B cell (primary cell): ENCODE measurements around the gene GADD45B. TPM values are rescaled to one million over a fixed set of nuclear protein-coding genes. Genes with fewer than 3 reads are reported as not detected.

Source experiments
- ATAC-seq: fragments of 200-7000 bp; cut with Tn5 transposase; one replicate; pipeline ENCODE4 v1.10.0; 2021; ENCODE audit warnings: low read depth, mild to moderate bottlenecking, moderate number of reproducible peaks, moderate library complexity
- CTCF ChIA-PET: fragments of 350-600 bp; sonication (Branson Sonifier 250); formaldehyde crosslinking; loops from one replicate; lab custom pipeline; 2021; ENCODE audit warnings: antibody characterized with exemption, inconsistent platforms; lab: Charles Lee
- POLR2A ChIA-PET: fragments of 350-600 bp; sonication (Branson Sonifier 250); formaldehyde crosslinking; loops from one replicate; lab custom pipeline; 2021; ENCODE audit warnings: antibody characterized with exemption; lab: Charles Lee
- DNase-seq: peaks from one replicate; pipeline ENCODE4 v3.0.0; 2013
- H2AFZ ChIP-seq: 2 replicates; pipeline ENCODE4 v1.6.1; 2012; ENCODE audit warnings: mild to moderate bottlenecking, low read depth, low read length; ENCODE audit not compliant: insufficient read depth, poor library complexity, severe bottlenecking
- H3K27ac ChIP-seq, 2 donors: 1 replicate in 1 of 2; 2 replicates in 1 of 2; pipeline ENCODE4 v1.5.1; 2012 to 2013; ENCODE audit warnings: low read length in 2 of 2, mild to moderate bottlenecking in 2 of 2, moderate library complexity in 1 of 2
- H3K27me3 ChIP-seq, 4 experiments: fragments of 200-600 bp in 1 of 4; sonication (generic) in 1 of 4; replicated peaks in 1 of 4; 1 replicate in 2 of 4; 2 replicates in 2 of 4; pipeline versions ENCODE4 v1.6.1 to v1.7.0; 2013 to 2016; ENCODE audit warnings: low read length in 3 of 4, mild to moderate bottlenecking in 2 of 4, mixed read lengths in 1 of 4, moderate library complexity in 1 of 4; ENCODE audit not compliant: insufficient read depth in 4 of 4, control insufficient read depth in 3 of 4; ENCODE audit errors: control extremely low read depth in 1 of 4
- H3K36me3 ChIP-seq, 2 experiments: replicated peaks in 1 of 2; 1 replicate in 1 of 2; 2 replicates in 1 of 2; pipeline versions ENCODE4 v1.6.1 to v1.7.1; 2013; ENCODE audit warnings: low read length in 1 of 2; ENCODE audit not compliant: insufficient read depth in 2 of 2, control insufficient read depth in 1 of 2; ENCODE audit errors: control extremely low read depth in 1 of 2, extremely low read depth in 1 of 2
- H3K4me1 ChIP-seq, 2 donors: fragments of 200-600 bp in 1 of 2; sonication (generic) in 1 of 2; 1 replicate in 1 of 2; 2 replicates in 1 of 2; pipeline versions ENCODE4 v1.5.1 to v1.6.1; 2013 to 2017; ENCODE audit warnings: low read length in 2 of 2; ENCODE audit not compliant: control insufficient read depth in 2 of 2, insufficient read depth in 2 of 2
- H3K4me2 ChIP-seq: replicated peaks from 2 replicates; pipeline ENCODE3; 2012; ENCODE audit warnings: mild to moderate bottlenecking, low read depth, low read length; ENCODE audit not compliant: poor library complexity, severe bottlenecking
- H3K4me3 ChIP-seq, 5 experiments: fragments of 200-600 bp in 1 of 5; sonication (generic) in 1 of 5; 1 replicate in 3 of 5; 2 replicates in 2 of 5; pipeline versions ENCODE4 v1.5.1 to v1.7.0; 2011 to 2016; ENCODE audit warnings: low read length in 4 of 5, mild to moderate bottlenecking in 4 of 5, low read depth in 2 of 5, control low read depth in 1 of 5, moderate library complexity in 1 of 5; ENCODE audit not compliant: insufficient read depth in 1 of 5; ENCODE audit errors: control extremely low read depth in 1 of 5, extremely low read depth in 1 of 5
- H3K79me2 ChIP-seq: fragments of 200-600 bp; sonication (generic); one replicate; pipeline ENCODE4 v1.6.0; 2016; ENCODE audit warnings: low read length; ENCODE audit not compliant: control insufficient read depth, insufficient read depth
- H3K9ac ChIP-seq: fragments of 200-600 bp; sonication (generic); 2 replicates; pipeline ENCODE4 v1.6.1; 2017; ENCODE audit warnings: mild to moderate bottlenecking, low read length, moderate library complexity
- H3K9me3 ChIP-seq, 3 donors: one replicate each; pipeline versions ENCODE4 v1.6.1 to v1.7.1; 2013; ENCODE audit warnings: low read length in 2 of 3; ENCODE audit not compliant: control insufficient read depth in 2 of 3, insufficient read depth in 1 of 3; ENCODE audit errors: control extremely low read depth in 1 of 3
- H4K20me1 ChIP-seq: 2 replicates; pipeline ENCODE4 v1.6.0; 2012; ENCODE audit warnings: mild to moderate bottlenecking, low read length; ENCODE audit not compliant: insufficient read depth, control insufficient read depth, poor library complexity, severe bottlenecking
- H3K27ac Mint-ChIP-seq: one replicate; pipeline ENCODE4 v1.8.0; 2021; ENCODE audit warnings: mixed read lengths
- H3K27me3 Mint-ChIP-seq: one replicate; pipeline ENCODE4 v1.8.0; 2021; ENCODE audit warnings: mixed read lengths
- H3K4me1 Mint-ChIP-seq: one replicate; pipeline ENCODE4 v1.8.0; 2021; ENCODE audit warnings: mixed read lengths
- H3K4me3 Mint-ChIP-seq: one replicate; pipeline ENCODE4 v1.8.0; 2021; ENCODE audit warnings: mixed read lengths
- H3K9me3 Mint-ChIP-seq: one replicate; pipeline ENCODE4 v1.8.0; 2022; ENCODE audit warnings: mixed read lengths; ENCODE audit not compliant: insufficient read depth
- CTCF ChIP-seq: fragments of 200-600 bp; IDR thresholded peaks from one replicate; pipeline ENCODE4 v1.8.0; 2022; ENCODE audit warnings: antibody characterized with exemption, mild to moderate bottlenecking
- EZH2 ChIP-seq: IDR thresholded peaks from 2 replicates; pipeline ENCODE4 v1.6.1; 2012; ENCODE audit warnings: borderline replicate concordance, low read depth, mild to moderate bottlenecking, moderate library complexity, low read length; ENCODE audit not compliant: insufficient read depth, poor library complexity, severe bottlenecking
- WGBS: methylation state at CpG from one replicate; pipeline ENCODE4 v1.1.5; 2013; ENCODE audit warnings: missing lambda C conversion rate; ENCODE audit not compliant: insufficient coverage; 5-methylcytosine and 5-hydroxymethylcytosine counted together
- intact Hi-C: fragments of 100-400 bp; cut with micrococcal nuclease; formaldehyde crosslinking; loops from one replicate; pipeline ENCODE4 v1.10.0; 2022
- polyA plus RNA-seq: library from polyadenylated mRNA; depleted of rRNA; stranded (reverse); fragments of >200 nt; gene quantifications from 2 replicates; pipeline ENCODE4 v1.2.3, GENCODE V29; 2012
- total RNA-seq, 2 donors: library from RNA; stranded (reverse); fragments of 120-200 nt in 1 of 2; gene quantifications; 1 replicate in 1 of 2; 2 replicates in 1 of 2; pipeline versions ENCODE4 v1.2.3 to v1.2.4, GENCODE V29; 2013 to 2022

Gene GADD45B
- total and polyA plus RNA-seq, 2 donors (not counting 1 experiment from before 2014, with no cell fraction given): 166 to 215 TPM

DNA sequence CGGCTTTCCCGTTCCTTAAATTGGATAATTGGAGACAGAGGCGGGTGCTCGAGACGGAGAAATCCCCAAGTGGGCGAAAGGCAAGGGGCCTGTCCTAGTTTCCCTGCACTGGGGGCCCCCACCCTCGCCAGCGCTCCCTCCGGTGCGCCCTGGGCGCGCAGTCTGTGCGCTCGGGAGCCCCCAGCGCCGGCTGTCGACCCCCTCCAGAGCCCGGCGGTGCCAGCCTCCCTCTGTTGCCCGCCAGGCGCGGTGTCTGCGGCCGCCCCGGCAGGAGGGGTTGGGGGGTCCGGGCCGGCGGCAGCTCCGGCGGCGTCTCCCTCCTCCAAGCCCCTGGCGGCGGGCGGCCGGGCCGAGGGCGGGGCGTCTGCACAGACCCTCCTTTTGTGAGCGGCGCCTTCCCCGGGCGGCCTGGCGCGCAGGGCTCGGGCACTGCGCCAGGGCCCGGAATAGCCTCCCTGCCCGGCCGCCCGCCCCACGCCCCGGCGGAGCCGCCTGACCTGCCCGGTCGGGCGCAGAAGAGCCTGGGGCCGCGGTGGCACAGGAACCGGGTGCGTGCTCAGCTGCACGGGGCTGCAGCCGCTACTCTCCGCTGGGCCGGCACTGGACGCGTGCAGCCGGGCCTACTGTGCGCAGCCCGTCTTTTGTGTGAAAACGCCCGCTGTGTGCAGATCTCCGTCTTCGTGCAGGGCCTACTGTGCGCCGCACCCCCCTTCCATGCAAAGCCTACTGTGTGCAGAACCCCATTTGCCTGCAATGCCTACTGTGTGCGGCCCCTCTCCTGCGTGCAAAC is 13.2 kb downstream of the GADD45B start:
- WGBS: 3% methylated on average over 78 of the region's 78 CpGs
- intact Hi-C loops: no loop called here
- ATAC-seq (no peak), DNase-seq (peak; percentile 56)
- Mint-ChIP-seq H3K9me3 (no peaks in the 10 kb centered on the region), H3K27me3 (peaks cover 29% of the 10 kb centered on the region), H3K27ac (peak overlapping the region; percentile 32), H3K4me1 (peaks cover 58% of the 10 kb centered on the region), H3K4me3 (peak overlapping the region; percentile 73)
- H2AFZ ChIP-seq: peak overlapping the region; percentile 54
- no peak overlapping the region for H3K4me3 ChIP-seq
- H3K4me1 ChIP-seq: peaks cover 46 to 56% of the 10 kb centered on the region in 2 donors
- no peak for TF ChIP-seq CTCF
- TF ChIP-seq EZH2: no peak
- ChIA-PET POLR2A (interaction anchor here (0.6 to 3.2 kb wide), 4 partner anchors 13 to 122 kb away, joined by 3 to 10 read pairs (median 6); partner anchors contain the start of gene GADD45B), CTCF (interaction anchor here (1.0 to 2.0 kb wide), 2 partner anchors 11 to 132 kb away, joined by 3 to 5 read pairs; no protein-coding TSS in a partner anchor)
- peaks cover 0 to 20% (median 0%) of the 10 kb centered on the region in 3 donors for H3K9me3 ChIP-seq
- no peak overlapping the region for H3K27ac ChIP-seq
- H3K79me2 ChIP-seq: no peaks in the 10 kb centered on the region
- H4K20me1 ChIP-seq: peaks cover 16% of the 10 kb centered on the region
- no peak overlapping the region for H3K9ac ChIP-seq
- H3K27me3 ChIP-seq: peaks cover 0 to 52% (median 21%) of the 10 kb centered on the region in 4 experiments
- H3K36me3 ChIP-seq: no peaks in the 10 kb centered on the region
- H3K4me2 ChIP-seq: peak overlapping the region; percentile 76

- CTCF ChIA-PET: interaction anchor here (0.7 to 1.3 kb wide), 4 partner anchors 8 to 15 kb away, joined by 3 read pairs; partner anchors contain the start of gene GADD45B
- peak overlapping the region; percentile 46 for H3K27ac Mint-ChIP-seq
- peaks cover 0 to 59% (median 23%) of the 10 kb centered on the region in 4 experiments for H3K27me3 ChIP-seq
- H3K9me3 Mint-ChIP-seq: no peaks in the 10 kb centered on the region
- peaks cover 53% of the 10 kb centered on the region for H3K4me1 Mint-ChIP-seq
- H4K20me1 ChIP-seq: peaks cover 16% of the 10 kb centered on the region
- no peak for TF ChIP-seq EZH2
- no peak for TF ChIP-seq CTCF
- H2AFZ ChIP-seq: no peak overlapping the region
- DNase-seq (no peak), ATAC-seq (no peak)
- H3K79me2 ChIP-seq: no peaks in the 10 kb centered on the region
- peak overlapping the region; percentile 34 for H3K4me3 Mint-ChIP-seq
- 53% methylated on average over 3 of the region's 7 CpGs for WGBS
- no peak overlapping the region for H3K9ac ChIP-seq
- peaks cover 29% of the 10 kb centered on the region for H3K27me3 Mint-ChIP-seq
- peaks cover 0 to 12% (median 0%) of the 10 kb centered on the region in 3 donors for H3K9me3 ChIP-seq
- H3K4me1 ChIP-seq: peaks cover 51 to 60% of the 10 kb centered on the region in 2 donors
- POLR2A ChIA-PET: interaction anchor here (0.6 to 3.2 kb wide), 3 partner anchors 14 to 350 kb away, joined by 3 to 10 read pairs (median 3); partner anchors contain the start of genes GADD45B and ZNF555
- H3K4me3 ChIP-seq: peak overlapping the region in 1 of 5 experiments; percentile 33
- H3K4me2 ChIP-seq: peak overlapping the region; percentile 65
- no peaks in the 10 kb centered on the region for H3K36me3 ChIP-seq
- intact Hi-C loops: no loop called here
- no peak overlapping the region for H3K27ac ChIP-seq
These were observed 14.7 kb downstream of the GADD45B start for GRCh38 chr19:2490659-2491058.
